HG02938 (cell line): ENCODE data around the gene GPR148.

ENCODE experiments used
- ATAC-seq: cut with Tn5 transposase; IDR thresholded peaks from one replicate; pipeline ENCODE4 v1.9.1; 2021; ENCODE audit warnings: mild to moderate bottlenecking, moderate library complexity; ENCODE audit not compliant: unreplicated experiment

The GPR148 gene

DNA sequence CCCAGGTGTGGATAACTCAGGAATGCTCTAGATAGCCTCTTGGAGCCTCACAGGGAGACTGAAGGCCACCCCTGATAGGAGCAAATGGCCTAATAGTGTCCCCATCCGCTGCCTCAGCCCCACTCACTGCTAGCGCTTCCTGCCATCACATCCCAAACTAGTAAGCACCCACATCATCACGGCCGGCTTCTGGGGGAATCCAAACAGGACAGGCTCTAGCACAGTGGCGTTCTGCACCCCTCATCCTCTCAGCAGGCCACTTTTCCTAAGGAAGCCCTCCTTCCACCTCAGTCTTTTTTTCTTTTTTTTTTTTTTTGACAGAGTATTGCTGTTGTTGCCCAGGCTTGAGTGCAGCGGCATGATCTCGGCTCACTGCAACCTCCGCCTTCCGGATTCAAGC lies 20.2 kb downstream of the GPR148 start:
- ATAC-seq: no peak

DNA sequence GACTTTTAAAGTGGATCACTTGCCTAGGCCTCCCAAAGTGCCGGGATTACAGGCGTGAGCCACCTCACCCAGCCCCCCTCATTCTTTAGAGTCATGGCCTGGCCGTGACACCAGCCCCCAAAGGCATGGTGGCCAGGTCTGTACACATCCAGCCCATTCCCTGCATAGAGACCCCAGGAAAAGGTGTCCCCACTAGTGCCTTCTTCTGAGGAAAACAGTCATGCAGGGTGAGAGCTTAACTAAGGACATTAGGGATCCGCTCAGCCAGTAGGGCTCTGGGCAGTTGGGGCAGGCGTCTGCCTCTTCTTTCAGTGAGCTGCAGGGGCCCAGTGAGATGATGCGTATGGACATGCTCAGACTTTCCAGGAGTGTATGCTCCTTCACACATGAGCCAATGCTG lies 20.8 kb downstream of the GPR148 start:
- ATAC-seq: no peak

GRCh38 chr2:130754811-130755210 lies 25.9 kb downstream of the GPR148 start:
- no peak for ATAC-seq

DNA sequence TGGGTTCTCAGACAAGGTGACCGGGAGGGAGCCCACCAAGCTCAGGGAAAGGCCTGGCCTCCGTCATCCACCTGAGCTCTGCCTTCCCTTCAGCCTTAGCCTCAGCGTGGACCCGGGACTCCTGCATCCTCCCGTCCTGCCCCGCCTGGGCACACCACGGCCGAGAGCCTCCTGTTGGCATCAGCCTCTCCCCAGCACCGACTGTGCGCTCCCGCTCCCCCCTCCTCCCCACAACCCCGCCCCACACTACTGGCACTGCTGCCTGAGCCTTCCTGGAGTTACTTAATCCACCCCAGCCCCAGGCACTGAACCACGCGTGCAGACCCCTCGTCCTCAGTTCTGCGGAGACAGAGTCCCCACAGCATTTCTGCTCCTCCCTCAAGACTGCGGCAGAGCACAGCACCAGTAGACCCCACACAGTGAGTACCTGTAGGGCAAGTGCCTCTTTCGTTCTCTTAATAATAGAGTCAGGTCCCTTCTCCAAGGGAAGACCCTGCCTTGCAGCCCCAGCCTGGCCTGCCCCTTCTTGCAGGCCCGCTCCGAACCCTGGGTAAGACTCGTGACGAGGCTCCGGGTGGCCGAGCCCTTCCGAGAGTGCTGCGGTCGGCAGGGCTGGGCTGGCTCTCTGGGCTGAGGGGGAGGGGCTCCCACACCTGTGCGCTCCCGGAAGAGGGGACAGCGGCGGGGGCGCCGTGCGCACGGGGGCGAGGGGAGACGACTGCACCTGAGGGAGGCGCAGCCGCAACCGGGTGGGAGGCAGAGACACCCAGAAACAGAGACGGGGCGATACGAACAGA lies 26.6 kb downstream of the GPR148 start, which contains the start of gene AMER3:
TSS of gene AMER3 (plus strand) at position 285 of the 797 bp plus-strand sequence. CDS start 6,533 bp downstream, outside the sequence.
- no peak for ATAC-seq

DNA sequence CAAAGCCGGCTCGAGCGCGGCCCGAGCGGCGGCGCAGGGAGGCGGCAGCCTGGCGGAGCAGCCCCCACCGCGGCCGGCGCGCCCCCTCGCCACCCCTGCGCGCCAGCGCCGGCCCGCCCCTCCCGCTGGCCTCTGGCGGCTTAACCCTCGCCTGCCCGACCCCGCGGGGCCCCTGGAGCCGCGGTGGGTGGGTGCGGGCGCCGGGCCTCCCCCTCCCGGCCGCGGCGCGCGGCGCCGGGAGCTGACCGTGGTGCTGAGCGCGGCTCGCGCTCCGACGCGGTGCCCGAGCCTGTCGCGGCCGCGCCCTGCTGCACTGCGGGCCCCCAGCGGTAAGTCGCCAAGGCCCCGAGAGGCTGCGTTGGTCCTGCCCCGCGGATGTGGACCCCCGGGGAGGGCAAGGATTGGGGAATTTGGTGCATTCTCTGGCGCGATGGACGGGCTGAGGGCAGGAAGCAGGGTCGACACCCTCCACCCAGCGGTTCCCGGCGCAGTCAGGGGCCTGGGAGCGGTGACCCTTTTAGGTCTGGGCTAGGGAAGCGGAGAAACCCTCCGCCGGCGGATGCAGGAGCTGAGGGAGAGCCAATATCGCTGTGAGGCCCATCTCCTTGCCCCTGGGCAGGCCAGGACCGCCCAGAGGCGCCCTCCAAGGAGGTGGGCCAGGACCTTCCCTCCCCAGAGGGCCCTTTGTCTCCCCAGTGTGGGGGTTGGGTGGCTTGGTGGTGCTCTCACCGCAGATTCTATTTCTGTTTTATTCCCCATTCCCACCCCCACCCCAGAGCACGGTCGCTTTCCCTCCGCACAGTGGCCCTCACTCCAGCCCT lies 27.4 kb downstream of the GPR148 start:
- no peak for ATAC-seq

- ATAC-seq: no peak
Observed at GRCh38 chr2:130756874-130757668, 28.2 kb downstream of the GPR148 start.

DNA sequence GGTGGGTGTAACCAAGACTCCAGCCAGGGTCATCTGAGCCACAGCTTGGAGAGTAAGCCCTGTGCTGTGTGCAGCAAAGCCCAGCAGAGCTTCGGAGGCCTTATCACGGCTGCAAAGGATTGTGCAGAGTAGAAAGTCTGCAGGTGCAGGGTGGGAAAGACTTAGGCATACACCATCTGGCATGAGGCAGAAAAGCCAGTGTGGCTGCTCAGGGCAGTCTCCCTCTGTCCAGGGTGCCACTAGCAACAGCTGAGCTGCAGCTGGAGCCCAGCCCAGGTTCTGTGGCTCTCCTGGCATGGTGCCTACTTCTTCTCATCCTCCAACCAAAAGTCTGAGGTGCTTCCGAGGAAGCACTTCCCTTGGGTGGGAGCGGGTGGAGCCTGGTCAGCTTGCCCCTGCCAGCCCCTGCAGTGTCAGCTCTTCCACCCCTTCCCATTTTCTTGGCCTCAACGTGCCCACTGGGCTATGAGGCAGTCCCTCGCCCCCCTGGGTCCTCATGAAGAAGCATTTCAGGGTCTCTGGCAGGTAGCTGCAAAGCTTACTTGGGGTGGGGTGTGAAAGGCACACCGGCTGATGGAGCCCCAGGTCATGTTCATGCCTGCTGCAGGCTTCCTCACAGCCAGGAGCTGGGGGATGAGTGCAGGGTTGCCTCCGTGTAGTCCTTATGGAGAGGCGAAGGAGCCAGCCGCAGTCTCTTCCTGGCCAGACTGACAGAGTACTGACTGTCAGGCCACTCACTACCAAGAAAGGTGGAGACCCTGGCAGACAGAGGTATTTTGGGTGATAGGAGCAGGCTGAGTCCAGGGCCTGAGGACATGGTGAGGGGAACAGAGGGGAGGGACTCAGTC lies 31.3 kb downstream of the GPR148 start:
- no peak for ATAC-seq

GRCh38 chr2:130760754-130761751 lies 32.2 kb downstream of the GPR148 start:
- no peak for ATAC-seq

DNA sequence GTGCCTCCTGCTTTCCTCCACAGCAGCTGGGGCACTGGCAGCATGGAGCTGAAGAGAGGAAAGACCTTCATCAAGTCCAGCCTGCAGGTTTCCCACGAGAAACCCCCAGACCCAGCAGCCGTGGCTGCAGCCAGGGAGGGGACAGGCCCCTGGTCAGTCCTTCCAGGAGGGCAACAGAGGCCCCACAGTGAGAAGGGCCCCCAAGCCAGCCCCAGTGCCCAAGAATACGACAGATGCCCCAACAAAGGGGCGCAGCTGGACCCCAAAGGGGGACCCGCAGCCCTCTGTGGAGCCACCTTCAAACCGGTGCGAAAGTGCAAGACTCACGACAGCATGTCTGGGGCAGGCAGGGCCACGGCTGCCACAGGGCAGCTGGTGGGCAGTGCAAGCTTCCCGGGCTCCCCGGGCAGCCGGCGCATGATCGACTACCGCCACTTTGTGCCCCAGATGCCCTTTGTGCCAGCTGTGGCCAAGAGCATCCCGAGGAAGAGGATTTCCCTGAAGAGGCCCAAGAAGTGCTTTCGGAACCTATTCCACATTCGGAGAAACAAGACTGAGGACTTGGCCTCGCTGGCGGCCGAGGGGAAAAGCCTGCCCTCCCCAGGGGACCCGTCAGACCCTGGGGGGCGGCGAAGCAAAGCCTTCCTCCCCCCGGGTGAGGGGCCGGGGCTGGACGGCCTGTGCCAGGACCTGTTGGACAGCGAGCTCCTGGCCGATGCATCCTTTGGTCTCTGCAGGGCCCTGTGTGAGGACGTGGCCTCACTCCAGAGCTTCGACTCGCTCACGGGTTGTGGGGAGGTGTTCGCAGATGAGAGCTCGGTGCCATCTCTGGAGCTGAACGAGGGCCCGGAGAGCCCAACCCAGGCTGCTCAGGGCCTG lies 33.4 kb downstream of the GPR148 start:
- no peak for ATAC-seq

DNA sequence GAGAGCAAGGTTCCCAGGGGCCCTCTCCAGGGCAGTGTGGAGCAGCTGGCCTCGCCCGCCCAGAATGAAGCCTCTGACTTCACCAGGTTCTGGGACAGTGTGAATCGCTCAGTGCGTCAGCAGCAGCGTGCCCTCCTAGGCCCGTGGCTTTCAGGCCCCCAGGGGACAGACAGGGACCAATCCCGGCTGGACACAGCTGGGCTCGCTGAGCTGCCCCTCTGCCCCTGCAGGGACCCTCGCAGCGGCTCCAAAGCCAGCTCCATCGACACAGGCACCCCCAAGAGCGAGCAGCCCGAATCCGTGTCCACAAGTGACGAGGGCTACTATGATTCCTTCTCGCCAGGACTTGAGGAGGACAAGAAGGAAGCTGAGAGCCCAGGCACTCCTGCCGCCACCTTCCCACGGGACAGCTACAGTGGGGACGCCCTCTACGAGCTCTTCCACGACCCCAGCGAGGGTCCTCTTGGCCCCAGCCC lies 34.1 kb downstream of the GPR148 start:
- no peak for ATAC-seq

DNA sequence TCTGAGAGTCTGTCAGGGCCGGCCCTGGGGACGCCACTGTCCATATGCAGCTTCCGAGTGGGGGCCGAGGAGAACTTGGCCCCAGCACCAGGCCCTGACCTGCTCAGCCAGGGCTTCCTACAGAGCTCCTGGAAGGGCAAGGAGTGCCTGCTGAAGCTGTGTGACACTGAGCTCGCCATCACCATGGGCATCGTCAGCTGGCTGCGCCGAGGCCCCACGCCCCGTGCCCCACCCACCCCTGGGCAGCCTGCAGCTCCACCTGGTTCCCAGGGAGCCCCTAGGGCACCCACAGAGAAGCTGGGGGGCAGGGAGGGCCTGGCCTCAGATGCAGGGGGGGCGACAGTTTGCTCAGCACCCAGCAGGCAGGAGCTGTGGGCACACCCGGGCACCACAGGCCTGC lies 34.5 kb downstream of the GPR148 start:
- ATAC-seq: no peak

DNA sequence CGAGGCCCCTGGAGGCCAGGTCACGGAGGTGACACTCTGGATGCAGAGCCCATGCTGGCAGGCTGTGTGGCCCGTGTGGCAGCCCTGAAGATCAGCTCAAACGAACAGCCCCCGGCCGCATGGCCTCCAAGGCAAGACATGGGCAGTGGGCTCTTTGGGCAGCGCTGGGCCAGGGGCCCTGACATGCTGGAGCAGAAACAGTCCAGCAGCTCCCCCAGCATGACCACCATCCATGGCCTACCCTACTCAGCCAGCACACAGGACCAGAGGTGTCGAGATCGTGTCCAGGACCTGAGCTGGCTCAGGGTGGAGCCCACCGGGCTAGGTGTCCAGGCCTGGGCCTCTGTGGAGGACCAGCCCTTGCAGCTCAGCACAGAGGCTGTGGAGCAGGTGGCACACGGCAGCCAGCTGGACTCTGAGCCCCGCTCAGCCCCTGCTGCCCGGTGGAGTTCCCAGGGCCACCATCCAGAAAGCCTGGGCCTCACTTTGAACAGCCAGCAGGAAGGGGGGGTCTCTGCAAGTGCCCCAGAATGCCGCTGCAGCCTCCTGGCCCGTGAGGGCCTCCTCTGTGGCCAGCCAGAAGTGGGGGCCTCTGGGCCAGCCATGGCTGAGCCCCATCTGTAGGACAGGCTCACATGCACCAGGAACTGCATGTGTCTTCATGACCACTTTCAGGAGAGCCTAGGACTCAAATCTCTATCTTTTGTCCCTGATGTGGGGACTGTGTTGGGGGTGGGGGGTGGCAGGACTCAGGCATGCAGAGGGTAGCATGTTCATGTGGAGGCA lies 35.4 kb downstream of the GPR148 start:
- ATAC-seq: no peak

- no peak for ATAC-seq
Observed at GRCh38 chr2:130764821-130765115, 35.9 kb downstream of the GPR148 start.

GRCh38 chr2:130765464-130765863 lies 36.6 kb downstream of the GPR148 start:
- ATAC-seq: no peak

DNA sequence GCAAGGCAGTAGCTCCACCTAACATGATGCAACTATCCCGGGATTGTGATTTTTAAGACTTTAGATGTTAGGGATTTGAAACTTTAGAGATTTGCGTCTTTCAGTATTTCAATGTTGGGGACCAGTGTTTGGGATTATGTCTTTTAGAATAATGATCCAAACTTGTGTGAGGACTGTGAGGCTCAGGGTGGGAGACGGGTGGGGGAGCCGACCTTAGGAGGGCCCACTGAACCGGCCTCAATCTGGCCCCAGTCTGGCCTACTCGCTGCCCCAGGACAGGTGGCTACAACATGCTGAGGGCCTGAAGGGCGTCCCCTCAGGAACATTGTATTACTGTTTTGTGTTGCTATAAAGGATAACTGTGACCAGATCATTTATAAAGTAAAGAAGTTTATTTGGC lies 37.2 kb downstream of the GPR148 start:
- no peak for ATAC-seq

DNA sequence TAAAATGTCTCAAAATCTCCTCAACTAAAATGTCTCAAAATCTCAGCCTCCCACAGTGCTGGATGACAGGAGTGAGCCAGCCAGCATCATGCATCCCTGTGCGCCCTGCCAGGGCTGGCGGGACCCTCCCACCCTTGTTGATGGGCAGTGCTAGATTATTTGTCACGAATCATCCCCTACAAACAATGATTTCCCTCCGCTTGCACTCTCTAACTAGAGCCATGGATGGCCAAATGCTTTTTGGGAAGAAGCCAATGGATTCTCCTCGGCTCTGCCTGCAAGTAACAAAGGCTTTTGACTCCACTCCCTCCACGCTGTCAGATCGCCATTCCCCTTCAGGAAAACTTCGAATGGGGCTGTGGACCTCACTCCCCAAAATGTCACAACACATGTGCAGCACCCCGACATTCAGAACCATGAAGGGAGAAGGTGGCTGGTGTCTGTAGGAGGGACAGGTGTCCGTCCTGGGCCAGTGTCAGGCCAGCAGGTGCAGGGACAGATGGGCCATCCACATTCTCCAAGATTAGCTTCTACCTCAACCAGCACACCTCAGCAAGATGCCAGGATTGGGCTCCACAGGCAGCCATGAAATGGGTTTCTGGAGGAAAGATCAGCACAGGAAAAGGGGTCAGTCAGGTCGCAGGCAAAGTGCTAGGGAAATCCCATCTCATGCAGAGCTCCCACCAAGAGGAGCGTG lies 38.0 kb downstream of the GPR148 start:
- no peak for ATAC-seq

- ATAC-seq: no peak
Observed at GRCh38 chr2:130767408-130767775, 38.5 kb downstream of the GPR148 start.
